ENCODE data around the gene DMRTB1.

DMRTB1 gene

DNA sequence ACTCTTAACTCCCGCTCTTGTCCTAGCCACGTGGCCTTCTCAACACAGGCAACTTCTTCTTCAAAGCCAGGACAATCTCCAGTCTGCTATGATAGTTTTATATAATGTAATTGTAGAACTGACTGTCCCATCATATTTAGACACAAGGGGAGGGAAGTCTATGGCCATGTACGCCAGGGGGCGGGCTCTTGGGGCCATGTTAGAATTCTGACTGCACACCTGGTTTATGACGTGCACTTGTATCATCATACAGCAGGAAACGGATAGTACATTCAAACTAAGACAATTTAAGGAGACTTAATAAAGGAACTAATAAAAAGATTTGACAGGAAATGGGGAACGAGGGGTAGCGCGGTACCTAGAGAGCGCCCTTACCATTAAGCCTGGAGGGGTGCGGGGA lies 21.5 kb downstream of the DMRTB1 start:
- H3K4me3 ChIP-seq (ENCODE audit: low read depth, low read length): no peak overlapping the region
- TF ChIP-seq, protein P1, sequence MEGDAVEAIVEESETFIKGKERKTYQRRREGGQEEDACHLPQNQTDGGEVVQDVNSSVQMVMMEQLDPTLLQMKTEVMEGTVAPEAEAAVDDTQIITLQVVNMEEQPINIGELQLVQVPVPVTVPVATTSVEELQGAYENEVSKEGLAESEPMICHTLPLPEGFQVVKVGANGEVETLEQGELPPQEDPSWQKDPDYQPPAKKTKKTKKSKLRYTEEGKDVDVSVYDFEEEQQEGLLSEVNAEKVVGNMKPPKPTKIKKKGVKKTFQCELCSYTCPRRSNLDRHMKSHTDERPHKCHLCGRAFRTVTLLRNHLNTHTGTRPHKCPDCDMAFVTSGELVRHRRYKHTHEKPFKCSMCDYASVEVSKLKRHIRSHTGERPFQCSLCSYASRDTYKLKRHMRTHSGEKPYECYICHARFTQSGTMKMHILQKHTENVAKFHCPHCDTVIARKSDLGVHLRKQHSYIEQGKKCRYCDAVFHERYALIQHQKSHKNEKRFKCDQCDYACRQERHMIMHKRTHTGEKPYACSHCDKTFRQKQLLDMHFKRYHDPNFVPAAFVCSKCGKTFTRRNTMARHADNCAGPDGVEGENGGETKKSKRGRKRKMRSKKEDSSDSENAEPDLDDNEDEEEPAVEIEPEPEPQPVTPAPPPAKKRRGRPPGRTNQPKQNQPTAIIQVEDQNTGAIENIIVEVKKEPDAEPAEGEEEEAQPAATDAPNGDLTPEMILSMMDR (IDR thresholded peaks at IDR 0.05; ENCODE audit: borderline replicate concordance, insufficient read depth, low read depth, low read length): no peak

DNA sequence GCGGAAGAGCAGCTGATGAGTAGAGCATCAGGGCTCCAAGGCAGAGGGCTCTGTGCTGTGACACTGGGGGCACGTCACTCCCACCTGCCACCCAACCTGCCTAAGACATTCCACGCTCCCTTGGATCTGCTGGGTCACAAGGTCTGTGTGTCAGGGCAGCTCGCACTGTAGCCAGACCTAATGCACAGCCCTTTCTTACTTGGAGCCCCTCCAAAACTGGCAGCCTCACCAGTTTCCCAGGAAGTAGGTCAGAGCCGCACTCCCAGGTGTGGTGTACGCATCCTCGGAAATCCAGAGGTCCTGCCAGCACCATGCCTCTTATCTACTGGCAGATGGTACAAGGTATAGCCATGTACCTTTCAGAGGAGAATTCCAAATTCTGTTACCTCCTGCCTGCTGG lies 22.3 kb downstream of the DMRTB1 start:
- H3K4me3 ChIP-seq (ENCODE audit: low read depth, low read length): no peak overlapping the region
- TF ChIP-seq, protein P1 (IDR thresholded peaks at IDR 0.05; ENCODE audit: borderline replicate concordance, insufficient read depth, low read depth, low read length): no peak

DNA sequence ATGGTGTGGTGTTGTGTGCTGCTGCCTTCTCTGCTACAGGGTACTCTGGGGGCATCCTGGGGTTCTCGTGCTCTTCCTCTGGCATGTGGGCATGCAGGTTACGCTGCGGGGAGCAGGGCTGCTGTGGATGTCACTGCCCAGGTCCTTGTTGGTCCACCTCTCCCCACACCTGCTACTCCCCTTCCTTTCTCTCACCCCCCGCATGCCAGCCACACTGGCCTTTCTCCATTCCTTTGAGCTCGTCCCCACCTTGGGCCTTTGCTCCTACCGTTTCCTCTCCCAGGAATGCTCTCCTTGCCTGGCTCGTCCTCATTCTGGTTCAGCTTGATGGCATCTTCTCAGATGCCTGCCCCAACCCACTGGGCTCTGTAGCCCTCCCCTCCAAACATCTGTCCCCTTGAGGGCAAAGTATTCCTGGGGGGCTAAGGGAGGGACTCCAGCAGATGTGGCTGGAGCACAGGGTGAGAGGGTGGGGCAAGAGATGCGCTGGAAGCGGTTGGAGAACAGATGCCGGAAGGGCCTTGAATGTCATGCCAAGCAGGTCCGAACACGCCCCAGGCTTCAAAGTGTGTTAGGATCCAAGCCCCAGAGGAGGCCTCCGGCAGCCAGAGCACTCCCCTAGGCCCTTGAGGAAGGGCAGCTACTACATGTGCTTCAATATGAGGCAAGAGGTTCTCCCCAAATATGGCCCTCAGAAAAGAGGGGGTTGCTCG lies 23.4 kb downstream of the DMRTB1 start:
- H3K4me3 ChIP-seq (ENCODE audit: low read depth, low read length): no peak overlapping the region
- TF ChIP-seq, protein P1 (IDR thresholded peaks at IDR 0.05; ENCODE audit: borderline replicate concordance, insufficient read depth, low read depth, low read length): no peak

DNA sequence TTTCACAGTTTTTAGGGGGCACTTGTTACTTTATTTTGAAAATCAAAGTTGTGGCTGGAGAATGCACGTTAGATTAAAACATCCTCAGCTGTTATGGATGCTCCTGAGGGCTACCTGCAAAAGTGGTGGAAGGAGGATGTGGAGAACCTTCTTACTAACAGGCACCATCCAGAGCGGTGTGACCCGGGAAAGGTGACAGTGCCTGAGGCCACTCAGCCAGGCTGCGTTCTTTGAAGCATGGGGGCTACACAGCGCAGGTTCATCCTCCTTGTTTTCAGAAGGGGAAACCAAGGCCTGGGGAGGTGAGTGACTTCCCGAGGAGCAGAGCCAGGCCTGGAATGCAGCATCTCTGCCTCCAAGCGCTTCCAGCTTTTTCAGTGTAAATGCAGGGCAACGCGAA lies 24.0 kb downstream of the DMRTB1 start:
- TF ChIP-seq, protein P1 (IDR thresholded peaks at IDR 0.05; ENCODE audit: borderline replicate concordance, insufficient read depth, low read depth, low read length): no peak
- no peak overlapping the region for H3K4me3 ChIP-seq (ENCODE audit: low read depth, low read length)

DNA sequence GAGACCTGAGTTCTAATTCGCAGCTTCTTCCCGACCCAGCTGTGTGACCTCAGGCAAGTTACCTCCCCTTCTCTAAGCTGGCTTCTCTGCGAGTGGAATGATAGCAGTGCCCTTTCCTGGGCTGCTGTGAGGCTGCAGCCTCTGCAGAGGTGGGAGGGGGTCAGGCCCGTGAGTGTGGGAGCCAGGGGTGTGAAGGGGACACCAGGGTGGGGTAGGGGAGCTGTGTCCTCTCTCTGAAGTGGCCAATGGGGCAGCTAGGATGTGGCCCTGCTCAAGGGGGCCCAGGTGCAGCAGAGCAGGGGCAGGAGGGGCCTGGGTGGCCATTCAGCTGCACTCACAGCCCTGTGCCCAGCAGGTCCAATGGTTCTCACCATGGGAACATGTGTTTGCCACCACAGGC lies 24.5 kb downstream of the DMRTB1 start:
- TF ChIP-seq, protein P1 (IDR thresholded peaks at IDR 0.05; ENCODE audit: borderline replicate concordance, insufficient read depth, low read depth, low read length): no peak
- no peak overlapping the region for H3K4me3 ChIP-seq (ENCODE audit: low read depth, low read length)

DNA sequence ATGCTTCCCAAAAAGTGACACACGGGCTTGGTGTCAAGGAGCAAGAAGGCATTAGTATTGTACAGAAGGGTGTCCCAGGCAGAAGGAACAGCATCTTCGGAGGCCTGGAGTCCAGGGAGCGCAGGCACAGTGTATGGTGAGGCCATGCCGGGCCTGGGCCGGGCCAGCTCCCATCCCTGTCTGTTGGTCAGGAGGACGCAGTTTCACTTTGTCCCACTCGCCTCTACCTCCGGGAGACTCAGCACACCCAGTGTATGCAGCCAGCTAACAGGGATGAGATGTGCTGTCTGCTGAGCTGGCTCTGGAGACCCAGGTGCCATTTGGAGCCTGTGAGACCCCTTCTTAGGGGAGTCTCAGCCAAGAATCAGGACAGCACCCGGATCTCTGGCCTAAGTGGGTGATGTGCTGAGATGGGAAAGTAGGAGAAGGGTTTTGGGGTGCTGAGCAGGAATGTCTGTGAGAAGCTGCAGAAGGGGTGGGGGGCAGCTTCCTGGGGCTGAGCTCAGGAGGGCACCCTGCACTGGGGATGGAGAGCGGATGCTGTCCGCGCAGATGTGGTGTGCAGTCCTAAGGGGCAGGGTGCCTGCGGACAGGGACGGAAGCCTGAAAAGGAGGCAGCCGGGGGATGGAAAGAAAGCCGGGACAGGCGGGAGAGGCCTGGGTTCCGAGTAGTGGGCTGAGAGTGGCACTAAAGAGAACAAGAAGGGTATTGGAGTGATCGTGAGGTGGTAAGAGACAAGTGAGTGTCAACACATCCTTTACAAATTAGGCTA lies 25.7 kb downstream of the DMRTB1 start:
- TF ChIP-seq, protein P1 (IDR thresholded peaks at IDR 0.05; ENCODE audit: borderline replicate concordance, insufficient read depth, low read depth, low read length): no peak

More for the DNA sequence above, 25.7 kb downstream of the DMRTB1 start:
- no peak overlapping the region for H3K4me3 ChIP-seq (ENCODE audit: low read depth, low read length)
